GM21423 (cell line): ENCODE results near the gene EPS15.
"Not testable (repeated sequence)": the region's sequence is repeated elsewhere in the genome, so short reads cannot be mapped to it uniquely, and the experiment has no call there.

Source experiments
- ATAC-seq: cut with Tn5 transposase; IDR thresholded peaks from one replicate; pipeline ENCODE4 v1.9.1; 2021; ENCODE audit warnings: mild to moderate bottlenecking, moderate library complexity; ENCODE audit not compliant: unreplicated experiment

The EPS15 gene

GRCh38 chr1:51474832-51475620, 44.0 kb downstream of the EPS15 start:
- ATAC-seq = not testable (repeated sequence)

GRCh38 chr1:51473331-51474115, 45.5 kb downstream of the EPS15 start:
- ATAC-seq = no peak

DNA sequence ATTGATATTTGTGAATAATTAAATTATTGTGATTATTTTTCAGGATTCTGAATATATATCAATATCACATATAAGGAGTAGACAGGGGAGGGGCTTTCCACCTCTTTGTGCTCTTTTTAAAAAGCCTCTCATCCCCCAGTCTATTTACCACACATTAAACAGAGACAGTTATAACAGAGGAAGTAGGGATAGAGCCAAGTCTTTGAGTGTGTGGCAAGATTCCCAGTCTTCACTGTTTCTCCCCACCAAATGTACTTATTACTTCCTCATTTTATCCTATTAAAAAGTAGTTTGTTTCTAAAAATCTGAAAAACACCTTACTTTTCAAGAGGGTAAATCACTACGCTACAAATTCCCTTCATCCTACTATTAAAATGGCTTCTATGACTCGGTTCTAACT, 46.7 kb downstream of the EPS15 start:
- ATAC-seq = no peak

DNA sequence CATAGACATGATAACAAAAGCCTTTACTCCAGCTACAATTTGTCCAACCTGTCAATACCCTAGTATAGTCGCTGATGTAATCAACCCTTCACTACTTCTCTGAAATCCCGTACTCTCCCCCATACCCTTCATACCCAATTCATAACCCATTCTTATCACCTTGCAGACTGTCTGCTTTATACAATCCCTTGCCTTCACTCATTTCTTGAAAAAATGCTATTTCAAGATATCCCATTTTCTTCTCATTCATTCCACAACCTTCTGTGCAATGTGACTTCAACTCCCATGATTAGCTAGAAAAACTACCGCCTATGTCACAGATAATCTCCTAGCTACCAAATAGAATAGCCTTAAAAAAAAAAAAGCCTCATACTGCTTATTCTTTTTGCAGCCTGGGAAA, 49.5 kb downstream of the EPS15 start:
- ATAC-seq = no peak

GRCh38 chr1:51464828-51465227, 54.2 kb downstream of the EPS15 start:
- ATAC-seq = no peak

DNA sequence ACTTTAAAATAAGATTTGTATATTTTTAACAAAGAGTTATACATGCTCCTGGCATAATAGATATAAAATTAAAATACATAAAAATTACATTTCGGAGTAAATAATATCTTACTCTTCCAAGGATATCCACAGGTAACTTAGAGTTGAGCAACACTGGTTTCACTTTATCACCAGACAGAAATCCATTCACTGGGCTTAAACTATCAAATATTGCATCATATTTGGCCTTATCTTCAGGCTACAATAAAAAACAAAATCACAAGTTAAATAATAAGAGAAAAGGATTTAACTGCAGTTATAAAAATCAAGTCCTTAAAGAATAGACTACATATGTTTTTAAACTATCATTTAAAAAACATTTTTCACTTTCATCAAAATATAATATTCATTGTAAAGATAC, 55.5 kb downstream of the EPS15 start:
- no peak for ATAC-seq

DNA sequence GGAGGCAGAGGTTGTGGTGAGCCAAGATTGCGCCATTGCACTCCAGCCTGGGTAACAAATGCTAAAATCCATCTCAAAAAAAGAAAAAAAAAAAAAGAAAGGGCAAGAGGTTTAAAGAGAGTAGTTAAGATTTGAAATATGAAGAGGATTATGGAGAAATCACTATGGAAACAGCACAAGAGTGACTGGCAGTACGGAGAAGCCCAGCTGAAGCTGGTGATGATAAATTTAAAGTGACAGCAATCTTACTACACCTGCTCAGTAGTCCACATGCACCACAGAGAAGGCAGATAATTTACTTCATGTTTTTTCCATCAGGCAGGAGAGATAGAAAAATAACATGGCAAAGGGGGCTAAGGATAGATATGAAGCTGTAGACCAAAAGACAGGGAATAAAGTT, 56.8 kb downstream of the EPS15 start:
- not testable (repeated sequence) for ATAC-seq

GRCh38 chr1:51454554-51454953, 64.5 kb downstream of the EPS15 start:
- no peak for ATAC-seq

DNA sequence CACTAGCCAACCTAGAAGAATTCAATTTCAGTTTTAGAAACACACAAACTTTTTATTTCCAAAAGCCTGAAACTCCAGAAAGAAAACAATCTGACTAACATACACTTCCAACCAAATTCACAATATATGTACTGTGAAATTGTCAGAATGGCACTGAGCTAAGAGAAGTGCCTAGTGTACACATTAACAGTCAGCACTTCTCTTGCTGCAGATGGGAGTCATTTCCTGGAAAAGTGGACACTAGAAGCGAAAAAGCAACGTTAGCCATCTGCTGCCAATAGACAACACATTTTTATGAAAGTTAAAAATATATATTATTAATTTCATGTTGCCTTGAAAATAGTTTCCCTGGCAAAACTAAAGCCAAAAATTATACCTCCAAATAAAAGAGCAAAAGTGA, 66.1 kb downstream of the EPS15 start:
- ATAC-seq = no peak

GRCh38 chr1:51448844-51449454, 70.1 kb downstream of the EPS15 start:
- ATAC-seq = not testable (repeated sequence)

DNA sequence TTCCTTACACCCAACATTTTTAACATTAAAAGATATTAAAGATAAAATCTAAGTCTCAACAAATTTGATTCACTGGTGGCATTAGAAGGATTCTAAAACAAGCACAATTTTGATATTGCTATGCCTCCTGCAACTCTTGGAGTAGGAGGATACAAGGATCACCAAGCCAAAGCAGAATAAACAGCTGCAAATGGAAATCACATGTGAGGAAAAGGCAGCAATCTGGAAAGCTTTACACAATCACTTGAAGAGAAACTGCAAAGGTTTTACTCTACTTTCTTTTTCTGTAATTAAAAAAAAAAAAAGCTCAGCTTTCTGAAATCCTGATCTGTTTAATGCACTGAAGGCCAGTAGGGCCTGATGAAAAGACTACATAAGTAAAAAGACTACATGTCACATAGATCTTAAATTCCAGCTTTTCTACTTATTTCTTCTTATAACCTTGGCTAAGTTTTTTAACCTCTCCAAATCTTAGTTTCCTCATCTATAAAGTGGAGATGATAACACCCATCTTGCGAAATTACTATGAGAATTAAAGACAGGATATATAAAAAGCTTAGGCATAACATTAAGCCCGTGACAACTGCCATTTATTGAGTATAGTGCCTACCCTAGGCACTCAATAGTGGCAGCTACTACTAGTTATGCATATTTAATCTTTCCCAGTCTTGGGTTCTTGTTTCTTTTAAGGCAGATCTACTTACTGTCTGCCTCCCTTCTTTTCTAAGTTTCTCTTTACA, 73.5 kb downstream of the EPS15 start:
- no peak for ATAC-seq

- no peak for ATAC-seq
Observed at GRCh38 chr1:51444534-51445192, 74.4 kb downstream of the EPS15 start.

DNA sequence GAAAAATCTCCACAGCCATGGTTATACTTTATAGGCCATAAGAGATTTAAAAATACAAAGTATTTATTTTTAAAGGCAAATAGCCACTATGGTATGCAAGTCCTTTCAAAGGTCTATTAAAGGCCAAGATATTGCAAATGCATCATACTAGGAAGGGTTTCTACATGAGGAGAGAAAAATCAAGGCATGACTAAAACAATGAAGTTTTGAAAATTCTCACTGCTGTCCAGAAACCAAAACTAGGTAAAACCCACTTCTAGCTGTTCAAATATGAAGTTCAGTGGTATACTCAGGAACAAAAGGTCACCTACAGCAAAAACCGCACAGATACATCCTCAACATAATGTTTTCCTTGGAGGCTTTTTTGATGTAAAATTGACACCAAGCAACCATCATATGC, 75.0 kb downstream of the EPS15 start:
- ATAC-seq = no peak

GRCh38 chr1:51443555-51443954, 75.5 kb downstream of the EPS15 start:
- no peak for ATAC-seq

GRCh38 chr1:51442616-51443015, 76.5 kb downstream of the EPS15 start:
- ATAC-seq = no peak

DNA sequence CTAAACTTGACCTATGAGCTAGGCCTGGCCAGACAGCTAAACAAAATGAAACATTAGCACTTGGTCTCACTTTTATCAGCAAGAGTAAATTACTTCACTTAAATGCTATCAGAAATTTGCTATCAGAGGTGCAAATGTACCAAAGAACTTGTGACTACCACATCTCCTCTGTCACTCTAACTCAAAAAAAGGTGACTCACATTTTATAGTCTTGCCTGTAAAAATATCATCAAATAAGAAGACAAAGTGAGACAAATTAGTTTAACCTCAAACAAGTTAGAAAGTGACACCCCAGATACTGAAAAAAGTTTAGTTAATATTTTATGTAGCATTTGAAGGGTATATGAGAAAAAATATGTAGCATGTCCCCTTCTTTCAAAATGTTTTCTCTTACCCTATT, 76.9 kb downstream of the EPS15 start:
- no peak for ATAC-seq

- ATAC-seq = no peak
Observed at GRCh38 chr1:51439895-51440294, 79.2 kb downstream of the EPS15 start.

GRCh38 chr1:51439053-51439452, 80.0 kb downstream of the EPS15 start:
- ATAC-seq = no peak

- ATAC-seq = not testable (repeated sequence)
Observed at GRCh38 chr1:51437391-51437790, 81.7 kb downstream of the EPS15 start.

GRCh38 chr1:51435878-51436277, 83.2 kb downstream of the EPS15 start:
- ATAC-seq = no peak
